ENCODE data around the gene TKT. TPM values are rescaled to one million over a fixed set of nuclear protein-coding genes. Genes with fewer than 3 reads are reported as not detected.

TKT gene
- total and polyA plus RNA-seq, 2 of the 8 experiments (the other 6 are each of a cell fraction or from before 2014, with no cell fraction given): 418 to 986 TPM

DNA sequence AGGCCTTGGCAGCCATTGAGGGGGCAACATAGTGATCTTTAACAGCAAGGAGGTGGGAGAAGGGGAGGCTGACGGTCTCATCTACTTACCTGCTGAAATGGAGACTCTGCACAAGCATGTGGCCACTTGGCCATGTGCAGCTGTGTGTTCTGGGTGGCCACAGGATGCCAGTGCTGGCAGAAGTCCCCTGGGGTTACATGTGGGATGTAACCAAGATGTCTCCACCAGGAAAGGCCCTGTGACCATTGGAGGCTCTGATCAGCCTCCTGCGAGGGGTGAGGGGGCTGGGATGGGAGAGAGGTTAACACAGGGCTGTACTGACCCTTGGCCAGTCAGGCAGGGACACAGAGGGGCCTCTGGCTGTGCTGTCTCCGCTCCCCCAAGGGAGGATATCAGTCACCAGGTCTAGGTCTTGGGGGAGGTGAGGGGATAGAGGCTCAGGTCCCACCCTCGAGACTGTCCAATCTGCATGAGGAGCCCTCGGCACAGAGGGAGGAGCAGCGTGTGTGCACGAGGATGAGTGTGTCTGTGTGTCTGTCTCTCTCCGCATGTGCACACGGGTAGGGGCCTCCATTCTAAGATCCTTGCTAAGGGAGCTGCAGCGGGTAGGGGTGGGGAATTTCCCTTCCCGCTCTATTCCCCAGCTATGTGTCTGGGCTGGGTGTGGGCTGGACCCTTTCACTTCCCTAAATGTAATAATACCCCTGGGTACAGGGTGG is 75.4 kb downstream of the TKT start:
- Histone ChIP-seq H3K4me1 (replicated peaks in 1 of 4; ENCODE audit: control insufficient read depth in 3 of 4, insufficient read depth in 4 of 4, low read length in 3 of 4) (no peaks in the 10 kb centered on the region; a peak in 1 of 7 replicates), H3K4me3 (ENCODE audit: extremely low read depth in 1 of 4, insufficient read depth in 2 of 4, low read depth in 3 of 4, low read length in 4 of 4) (no peak overlapping the region), H4K5ac (ENCODE audit: insufficient read length, low read depth, low read length) (no peak overlapping the region), H2BK12ac (ENCODE audit: low read depth, low read length) (no peak overlapping the region), H2BK20ac (ENCODE audit: low read length) (no peak overlapping the region), H3K23me2 (ENCODE audit: low read depth, low read length) (no peaks in the 10 kb centered on the region), H2BK5ac (ENCODE audit: low read depth, low read length) (no peak overlapping the region), H2AFZ (ENCODE audit: low read length) (no peak overlapping the region), H3K9me3 (ENCODE audit: insufficient read depth in 2 of 2, low read depth in 1 of 2, low read length in 1 of 2) (no peaks in the 10 kb centered on the region), H3K4me2 (ENCODE audit: insufficient read depth in 1 of 2, low read depth in 2 of 2, low read length in 2 of 2) (no peak overlapping the region), H2BK120ac (replicated peaks; ENCODE audit: low read depth, low read length) (no peak overlapping the region), H3K79me2 (ENCODE audit: control insufficient read depth in 1 of 2, insufficient read depth in 2 of 2, low read length in 2 of 2) (no peaks in the 10 kb centered on the region), H3K18ac (ENCODE audit: extremely low read depth, low read length) (no peak overlapping the region), H4K8ac (ENCODE audit: extremely low read depth, insufficient read depth, low read length) (no peak overlapping the region; the same call in 1 of the 2 replicates), H3K56ac (replicated peaks; ENCODE audit: insufficient read length, low read depth, low read length) (no peak overlapping the region), H3K4ac (replicated peaks; ENCODE audit: insufficient read length, low read depth, low read length) (no peak overlapping the region), H3K14ac (ENCODE audit: insufficient read length) (no peak overlapping the region), H4K20me1 (replicated peaks in 1 of 2; ENCODE audit: control insufficient read depth in 1 of 2, insufficient read depth in 2 of 2, low read length in 2 of 2) (peaks cover 0 to 5% of the 10 kb centered on the region in 2 experiments), H3K79me1 (ENCODE audit: low read depth, low read length) (0 out of 2 replicates have a peak, but pooled peaks cover 2% of the 10 kb centered on the region), H3K23ac (ENCODE audit: insufficient read length) (no peak overlapping the region), H3K36me3 (ENCODE audit: control insufficient read depth in 2 of 4, insufficient read depth in 4 of 4, low read length in 3 of 4) (peaks cover 0 to 5% (median 2%) of the 10 kb centered on the region in 4 experiments; a peak in 4 of 8 replicates), H4K91ac (replicated peaks; ENCODE audit: insufficient read length, low read length) (no peak overlapping the region), H3K9ac (replicated peaks in 1 of 4; ENCODE audit: extremely low read depth in 1 of 4, low read depth in 3 of 4, low read length in 3 of 4) (no peak overlapping the region), H2BK15ac (ENCODE audit: low read length) (no peak overlapping the region), H3K27me3 (replicated peaks in 1 of 4; ENCODE audit: control insufficient read depth in 3 of 4, extremely low read depth in 1 of 4, insufficient read depth in 3 of 4, low read length in 3 of 4) (no peaks in the 10 kb centered on the region), H3K27ac (ENCODE audit: low read depth, low read length) (no peak overlapping the region), H2AK5ac (ENCODE audit: low read depth, low read length) (no peak overlapping the region)
- DNase-seq (ENCODE audit: low read depth in 1 of 2, low spot score in 2 of 2) (no peak), FAIRE-seq (no peak)
- CTCF ChIA-PET (ENCODE audit: partially characterized antibody): interaction anchor here (0.6 to 3.3 kb wide), 6 partner anchors 12 to 66 kb away, joined by 3 to 11 read pairs (median 5); no protein-coding TSS in a partner anchor
- POLR2A ChIA-PET (ENCODE audit: partially characterized antibody): interaction anchor here (0.9 to 1.1 kb wide), 3 partner anchors 8 to 22 kb away, joined by 3 read pairs; no protein-coding TSS in a partner anchor
- 85% methylated on average over 8 of the region's 11 CpGs; no CpG with 5 or more reads in 1 of the 2 experiments for WGBS, 2 experiments (ENCODE audit: extremely low coverage in 1 of 2, insufficient coverage in 1 of 2, insufficient read length in 1 of 2, insufficient replicate concordance in 2 of 2, low coverage in 1 of 2, low lambda C conversion rate in 2 of 2, missing lambda C conversion rate in 1 of 2)
- no peak for TF ChIP-seq CHD1 (IDR thresholded peaks at IDR 0.05; ENCODE audit: low read depth, low read length)
- no peak for TF ChIP-seq MAFK (IDR thresholded peaks at IDR 0.05; ENCODE audit: low read depth, low read length)

Data from H1 (cell line).